Measurements from ENCODE around the gene TRIOBP.
"Not testable (repeated sequence)": the region's sequence is repeated elsewhere in the genome, so short reads cannot be mapped to it uniquely, and the experiment has no call there.

The TRIOBP gene

GRCh38 chr22:37797874-37798500, 101.1 kb downstream of the TRIOBP start:
- Histone ChIP-seq H3K36me3 (ENCODE audit: control insufficient read depth, insufficient read depth, low read length) (no peaks in the 10 kb centered on the region), H3K9me3 (ENCODE audit: control insufficient read depth, insufficient read depth, low read length) (no peaks in the 10 kb centered on the region), H3K27ac (ENCODE audit: low read length) (no peak overlapping the region), H3K4me3 (ENCODE audit: low read length) (no peak overlapping the region), H3K4me1 (ENCODE audit: control insufficient read depth, insufficient read depth, low read length) (no peaks in the 10 kb centered on the region), H3K27me3 (ENCODE audit: control insufficient read depth, insufficient read depth, low read length) (no peaks in the 10 kb centered on the region)
- no peak for DNase-seq (ENCODE audit: low read depth, low spot score)
- no CpG with 5 or more reads among the region's 14 CpGs for WGBS (ENCODE audit: insufficient coverage, insufficient read length)

- not testable (repeated sequence) for H3K27ac ChIP-seq (ENCODE audit: low read length); H3K4me3 ChIP-seq (ENCODE audit: low read length); H3K36me3 ChIP-seq (ENCODE audit: control insufficient read depth, insufficient read depth, low read length); H3K9me3 ChIP-seq (ENCODE audit: control insufficient read depth, insufficient read depth, low read length); H3K27me3 ChIP-seq (ENCODE audit: control insufficient read depth, insufficient read depth, low read length); DNase-seq (ENCODE audit: low read depth, low spot score); H3K4me1 ChIP-seq (ENCODE audit: control insufficient read depth, insufficient read depth, low read length)
- WGBS (ENCODE audit: insufficient coverage, insufficient read length): no CpG with 5 or more reads among the region's 9 CpGs
Observed at GRCh38 chr22:37799979-37800378, 103.1 kb downstream of the TRIOBP start.

GRCh38 chr22:37801946-37802309, 105.1 kb downstream of the TRIOBP start:
- Histone ChIP-seq H3K4me1 (ENCODE audit: control insufficient read depth, insufficient read depth, low read length) (peaks cover 7% of the 10 kb centered on the region), H3K9me3 (ENCODE audit: control insufficient read depth, insufficient read depth, low read length) (no peaks in the 10 kb centered on the region), H3K27me3 (ENCODE audit: control insufficient read depth, insufficient read depth, low read length) (peaks cover 13% of the 10 kb centered on the region), H3K4me3 (ENCODE audit: low read length) (peak overlapping the region; percentile 68; the same call in 1 of the 2 replicates), H3K27ac (ENCODE audit: low read length) (no peak overlapping the region), H3K36me3 (ENCODE audit: control insufficient read depth, insufficient read depth, low read length) (no peaks in the 10 kb centered on the region)
- no CpG with 5 or more reads among the region's 13 CpGs for WGBS (ENCODE audit: insufficient coverage, insufficient read length)
- no peak for DNase-seq (ENCODE audit: low read depth, low spot score)

- DNase-seq (ENCODE audit: low read depth, low spot score): no peak
- Histone ChIP-seq H3K4me3 (ENCODE audit: low read length) (peak overlapping the region; percentile 68; the same call in 1 of the 2 replicates), H3K27me3 (ENCODE audit: control insufficient read depth, insufficient read depth, low read length) (peaks cover 13% of the 10 kb centered on the region), H3K9me3 (ENCODE audit: control insufficient read depth, insufficient read depth, low read length) (no peaks in the 10 kb centered on the region), H3K4me1 (ENCODE audit: control insufficient read depth, insufficient read depth, low read length) (peaks cover 7% of the 10 kb centered on the region), H3K36me3 (ENCODE audit: control insufficient read depth, insufficient read depth, low read length) (no peaks in the 10 kb centered on the region), H3K27ac (ENCODE audit: low read length) (no peak overlapping the region)
- WGBS (ENCODE audit: insufficient coverage, insufficient read length): no CpG with 5 or more reads among the region's 63 CpGs
Observed at GRCh38 chr22:37802310-37803194, 105.7 kb downstream of the TRIOBP start.

- H3K9me3 ChIP-seq (ENCODE audit: control insufficient read depth, insufficient read depth, low read length): no peaks in the 10 kb centered on the region
- no CpG with 5 or more reads among the region's 16 CpGs for WGBS (ENCODE audit: insufficient coverage, insufficient read length)
- no peak for DNase-seq (ENCODE audit: low read depth, low spot score)
- H3K36me3 ChIP-seq (ENCODE audit: control insufficient read depth, insufficient read depth, low read length): no peaks in the 10 kb centered on the region
- peak overlapping the region; percentile 68; the same call in 1 of the 2 replicates for H3K4me3 ChIP-seq (ENCODE audit: low read length)
- H3K27me3 ChIP-seq (ENCODE audit: control insufficient read depth, insufficient read depth, low read length): peaks cover 13% of the 10 kb centered on the region
- H3K4me1 ChIP-seq (ENCODE audit: control insufficient read depth, insufficient read depth, low read length): peaks cover 7% of the 10 kb centered on the region
- no peak overlapping the region for H3K27ac ChIP-seq (ENCODE audit: low read length)
Observed at GRCh38 chr22:37803195-37803638, 106.4 kb downstream of the TRIOBP start.

GRCh38 chr22:37803639-37804351, 106.9 kb downstream of the TRIOBP start:
- H3K36me3 ChIP-seq (ENCODE audit: control insufficient read depth, insufficient read depth, low read length): no peaks in the 10 kb centered on the region
- peaks cover 13% of the 10 kb centered on the region for H3K27me3 ChIP-seq (ENCODE audit: control insufficient read depth, insufficient read depth, low read length)
- H3K4me3 ChIP-seq (ENCODE audit: low read length): peak overlapping the region; percentile 65; the same call in 1 of the 2 replicates
- no peaks in the 10 kb centered on the region for H3K9me3 ChIP-seq (ENCODE audit: control insufficient read depth, insufficient read depth, low read length)
- DNase-seq (ENCODE audit: low read depth, low spot score): no peak
- peaks cover 7% of the 10 kb centered on the region for H3K4me1 ChIP-seq (ENCODE audit: control insufficient read depth, insufficient read depth, low read length)
- H3K27ac ChIP-seq (ENCODE audit: low read length): no peak overlapping the region
- WGBS (ENCODE audit: insufficient coverage, insufficient read length): no CpG with 5 or more reads among the region's 34 CpGs

GRCh38 chr22:37804352-37804880, 107.6 kb downstream of the TRIOBP start:
- H3K4me3 ChIP-seq (ENCODE audit: low read length): peak overlapping the region; percentile 65; the same call in 1 of the 2 replicates

GRCh38 chr22:37804881-37805809, 108.3 kb downstream of the TRIOBP start:
- Histone ChIP-seq H3K4me3 (ENCODE audit: low read length) (peak overlapping the region; percentile 65; the same call in 1 of the 2 replicates), H3K27ac (ENCODE audit: low read length) (no peak overlapping the region), H3K9me3 (ENCODE audit: control insufficient read depth, insufficient read depth, low read length) (no peaks in the 10 kb centered on the region), H3K27me3 (ENCODE audit: control insufficient read depth, insufficient read depth, low read length) (peaks cover 13% of the 10 kb centered on the region), H3K36me3 (ENCODE audit: control insufficient read depth, insufficient read depth, low read length) (no peaks in the 10 kb centered on the region), H3K4me1 (ENCODE audit: control insufficient read depth, insufficient read depth, low read length) (peaks cover 7% of the 10 kb centered on the region)
- WGBS (ENCODE audit: insufficient coverage, insufficient read length): no CpG with 5 or more reads among the region's 87 CpGs
- DNase-seq (ENCODE audit: low read depth, low spot score): no peak

More at GRCh38 chr22:37804352-37804880, 107.6 kb downstream of the TRIOBP start:
- Histone ChIP-seq H3K36me3 (ENCODE audit: control insufficient read depth, insufficient read depth, low read length) (no peaks in the 10 kb centered on the region), H3K4me1 (ENCODE audit: control insufficient read depth, insufficient read depth, low read length) (peaks cover 7% of the 10 kb centered on the region), H3K27ac (ENCODE audit: low read length) (no peak overlapping the region), H3K9me3 (ENCODE audit: control insufficient read depth, insufficient read depth, low read length) (no peaks in the 10 kb centered on the region), H3K27me3 (ENCODE audit: control insufficient read depth, insufficient read depth, low read length) (peaks cover 13% of the 10 kb centered on the region)
- WGBS (ENCODE audit: insufficient coverage, insufficient read length): no CpG with 5 or more reads among the region's 29 CpGs
- DNase-seq (ENCODE audit: low read depth, low spot score): no peak

GRCh38 chr22:37805810-37806277, 109.0 kb downstream of the TRIOBP start:
- Histone ChIP-seq H3K9me3 (ENCODE audit: control insufficient read depth, insufficient read depth, low read length) (no peaks in the 10 kb centered on the region), H3K27ac (ENCODE audit: low read length) (no peak overlapping the region), H3K27me3 (ENCODE audit: control insufficient read depth, insufficient read depth, low read length) (peaks cover 13% of the 10 kb centered on the region), H3K4me3 (ENCODE audit: low read length) (peak overlapping the region; percentile 65; the same call in 1 of the 2 replicates), H3K36me3 (ENCODE audit: control insufficient read depth, insufficient read depth, low read length) (no peaks in the 10 kb centered on the region), H3K4me1 (ENCODE audit: control insufficient read depth, insufficient read depth, low read length) (peaks cover 7% of the 10 kb centered on the region)
- no peak for DNase-seq (ENCODE audit: low read depth, low spot score)
- WGBS (ENCODE audit: insufficient coverage, insufficient read length): no CpG with 5 or more reads among the region's 10 CpGs
